Endothelial cell (in vitro differentiated cells): ENCODE data around the gene ASAP2. TPM values are rescaled to one million over a fixed set of nuclear protein-coding genes. Genes with fewer than 3 reads are reported as not detected.

ENCODE experiments used
- DNase-seq: peaks from one replicate; pipeline ENCODE4 v3.0.0; 2021; ENCODE audit warnings: low spot score
- H3K27ac Mint-ChIP-seq: one replicate; pipeline ENCODE4 v1.8.0; 2021; ENCODE audit warnings: mixed read lengths, inconsistent platforms; ENCODE audit not compliant: unreplicated experiment
- H3K27me3 Mint-ChIP-seq: one replicate; pipeline ENCODE4 v1.8.0; 2021; ENCODE audit warnings: mild to moderate bottlenecking, moderate library complexity, mixed read lengths, inconsistent platforms; ENCODE audit not compliant: unreplicated experiment
- H3K36me3 Mint-ChIP-seq: one replicate; pipeline ENCODE4 v1.8.0; 2021; ENCODE audit warnings: mild to moderate bottlenecking, low read depth, mixed read lengths, inconsistent platforms; ENCODE audit not compliant: unreplicated experiment
- H3K4me1 Mint-ChIP-seq: one replicate; pipeline ENCODE4 v1.8.0; 2021; ENCODE audit warnings: mild to moderate bottlenecking, mixed read lengths, inconsistent platforms; ENCODE audit not compliant: unreplicated experiment
- H3K4me3 Mint-ChIP-seq: one replicate; pipeline ENCODE4 v1.8.0; 2021; ENCODE audit warnings: mild to moderate bottlenecking, mixed read lengths, inconsistent platforms; ENCODE audit not compliant: unreplicated experiment
- H3K9me3 Mint-ChIP-seq: one replicate; pipeline ENCODE4 v1.8.0; 2021; ENCODE audit warnings: mixed read lengths, inconsistent platforms; ENCODE audit not compliant: unreplicated experiment
- CTCF ChIP-seq: fragments of 200-600 bp; sonication (generic); IDR thresholded peaks from one replicate; pipeline ENCODE4 v1.5.0; 2021; ENCODE audit warnings: antibody characterized with exemption; ENCODE audit not compliant: unreplicated experiment
- total RNA-seq: library from RNA; stranded (reverse); fragmentation: NEBNext Ultra II Directional; extraction: Animal tissue kit (Norgen Biotek cat#: 25700); gene quantifications from one replicate; pipeline ENCODE4 v1.2.1, GENCODE V29; 2021; ENCODE audit not compliant: unreplicated experiment

The ASAP2 gene
- total RNA-seq, 1 donor from 2014 or later = 31.8 TPM

DNA sequence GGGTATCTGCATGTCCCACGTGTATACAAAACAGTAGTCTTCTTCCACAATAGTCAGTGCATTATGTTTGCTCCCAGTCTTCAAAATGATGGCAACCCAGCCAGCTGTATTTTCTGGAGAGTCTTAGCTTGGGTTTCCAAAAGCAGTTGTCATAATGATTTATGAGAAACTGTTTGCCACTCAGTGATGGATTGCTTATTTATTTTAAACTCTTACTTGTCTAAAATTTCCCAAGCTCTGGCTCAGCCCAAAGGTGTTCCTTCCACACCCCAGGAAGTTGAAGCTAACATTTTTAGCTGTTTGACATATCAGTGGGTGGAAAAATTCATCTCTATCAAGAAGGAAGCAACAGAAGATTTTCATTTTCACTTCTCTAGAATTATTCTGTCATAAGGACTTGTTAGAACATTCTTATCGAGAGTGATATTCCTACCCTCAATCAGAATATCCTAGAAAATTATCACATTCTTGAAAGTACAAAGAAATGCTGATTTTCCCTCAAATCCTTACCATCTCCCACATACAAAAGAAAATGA is 78.8 kb downstream of the ASAP2 start:
- H3K9me3 Mint-ChIP-seq = no peaks in the 10 kb centered on the region
- no peak overlapping the region for H3K4me3 Mint-ChIP-seq
- no peaks in the 10 kb centered on the region for H3K27me3 Mint-ChIP-seq
- H3K4me1 Mint-ChIP-seq = peaks cover 7% of the 10 kb centered on the region
- TF ChIP-seq CTCF = no peak
- peaks cover 21% of the 10 kb centered on the region for H3K36me3 Mint-ChIP-seq
- H3K27ac Mint-ChIP-seq = no peak overlapping the region
- no peak for DNase-seq

GRCh38 chr2:9285921-9286320 is 79.3 kb downstream of the ASAP2 start:
- Mint-ChIP-seq H3K36me3 (peaks cover 21% of the 10 kb centered on the region), H3K4me1 (peaks cover 7% of the 10 kb centered on the region), H3K9me3 (no peaks in the 10 kb centered on the region), H3K27me3 (no peaks in the 10 kb centered on the region), H3K27ac (no peak overlapping the region), H3K4me3 (no peak overlapping the region)
- DNase-seq = no peak
- TF ChIP-seq CTCF = no peak

GRCh38 chr2:9286554-9287399 is 80.2 kb downstream of the ASAP2 start:
- no peak overlapping the region for H3K27ac Mint-ChIP-seq
- peak overlapping the region; percentile 17 for H3K4me3 Mint-ChIP-seq
- TF ChIP-seq CTCF = no peak
- H3K4me1 Mint-ChIP-seq = peaks cover 7% of the 10 kb centered on the region
- no peaks in the 10 kb centered on the region for H3K9me3 Mint-ChIP-seq
- H3K27me3 Mint-ChIP-seq = peaks cover 2% of the 10 kb centered on the region
- peaks cover 19% of the 10 kb centered on the region for H3K36me3 Mint-ChIP-seq
- DNase-seq = no peak

DNA sequence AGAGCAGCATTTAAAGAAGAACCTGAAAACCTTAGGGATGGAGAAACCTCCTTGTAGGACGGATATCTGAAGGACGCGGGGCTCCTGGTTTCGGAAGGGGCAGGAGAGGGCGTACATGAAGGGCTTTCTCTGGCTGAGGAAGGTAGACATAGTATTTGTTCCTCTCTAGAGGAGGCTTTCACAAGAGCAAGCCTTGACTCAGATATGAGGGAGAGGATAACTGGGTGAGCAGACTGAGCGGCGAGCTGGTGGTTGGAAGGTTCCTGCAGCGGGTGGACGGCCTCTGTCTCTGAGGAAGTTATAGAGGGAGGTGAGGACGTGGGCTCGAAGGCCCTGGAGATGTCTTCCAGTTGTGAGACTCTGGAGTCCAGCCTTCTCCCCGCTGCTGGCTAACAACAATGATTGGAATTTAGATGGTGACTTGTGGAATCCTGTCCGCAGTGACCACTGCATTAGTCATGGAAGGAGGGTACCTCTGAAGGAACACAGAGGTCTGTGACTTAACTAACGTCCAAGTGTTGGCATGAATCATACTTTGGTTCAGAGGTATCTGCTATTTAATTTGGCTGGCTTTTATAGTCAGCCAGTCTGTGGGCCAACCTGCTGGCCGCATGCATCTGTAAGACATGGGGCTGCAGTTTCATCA is 80.9 kb downstream of the ASAP2 start:
- no peak for DNase-seq
- H3K27me3 Mint-ChIP-seq = peaks cover 2% of the 10 kb centered on the region
- peaks cover 7% of the 10 kb centered on the region for H3K4me1 Mint-ChIP-seq
- H3K4me3 Mint-ChIP-seq = peak overlapping the region; percentile 7
- H3K9me3 Mint-ChIP-seq = no peaks in the 10 kb centered on the region
- H3K36me3 Mint-ChIP-seq = peaks cover 16% of the 10 kb centered on the region
- TF ChIP-seq CTCF = no peak
- H3K27ac Mint-ChIP-seq = no peak overlapping the region

- no peak overlapping the region for H3K4me3 Mint-ChIP-seq
These were observed 81.6 kb downstream of the ASAP2 start for GRCh38 chr2:9288233-9288632.

More at GRCh38 chr2:9288233-9288632, 81.6 kb downstream of the ASAP2 start:
- H3K27me3 Mint-ChIP-seq = peaks cover 2% of the 10 kb centered on the region
- peaks cover 7% of the 10 kb centered on the region for H3K4me1 Mint-ChIP-seq
- H3K9me3 Mint-ChIP-seq = no peaks in the 10 kb centered on the region
- H3K27ac Mint-ChIP-seq = no peak overlapping the region
- TF ChIP-seq CTCF = no peak
- no peak for DNase-seq
- peaks cover 16% of the 10 kb centered on the region for H3K36me3 Mint-ChIP-seq
